NCI-H1105 treated with DMSO at 0.1 percent for 48 hours (cell line): ENCODE data around the gene RAB3B.

ENCODE experiments used
- DNase-seq: peaks from one replicate; lab custom pipeline; 2025; lab: John Stamatoyannopoulos, UW

The RAB3B gene

DNA sequence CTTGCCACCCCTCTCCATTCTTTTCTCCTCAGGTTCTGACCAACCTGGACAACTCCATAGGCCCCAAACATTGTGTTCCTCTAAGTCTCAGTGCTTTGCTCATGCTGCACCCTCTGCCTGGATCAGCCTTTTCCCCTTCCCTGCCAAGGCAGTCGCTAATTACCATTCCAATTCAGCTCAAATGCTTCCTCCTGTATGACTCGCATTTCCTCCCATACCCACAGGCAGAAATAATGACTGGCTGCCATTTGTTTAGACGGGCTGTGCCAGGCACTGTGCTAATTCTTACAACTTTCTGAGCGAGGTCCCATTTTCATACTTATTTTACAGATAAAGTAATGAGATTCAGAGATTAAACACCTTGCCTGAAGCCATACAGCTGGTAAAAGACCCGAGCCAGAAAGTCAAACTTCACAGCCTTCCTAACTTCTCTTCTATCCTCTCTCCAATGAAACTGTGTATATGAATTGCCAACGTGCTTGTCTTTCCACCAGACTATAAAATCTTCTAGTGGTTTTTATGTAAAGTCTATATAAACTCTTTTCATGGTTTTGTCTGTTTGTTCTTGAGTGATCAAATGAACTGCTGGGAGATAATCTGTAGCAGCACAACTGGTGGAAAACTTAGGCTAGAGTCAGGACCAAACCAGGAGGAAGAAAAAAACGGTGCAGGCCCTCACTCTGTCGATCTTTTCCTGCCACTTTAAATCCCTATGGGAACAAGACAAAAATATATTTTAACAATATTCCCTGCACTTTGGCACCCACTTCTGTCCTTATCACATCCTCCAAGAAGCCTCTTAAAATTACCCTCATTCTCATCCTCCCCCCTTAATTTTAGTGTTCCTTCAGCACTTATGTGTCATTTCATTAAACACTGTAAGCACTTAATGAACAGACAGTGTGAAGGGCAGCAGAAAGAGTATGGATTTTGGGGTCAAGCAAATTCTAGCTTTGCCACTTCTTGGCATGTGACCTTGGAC, 33.7 kb downstream of the RAB3B start:
- peak; percentile 62 for DNase-seq

DNA sequence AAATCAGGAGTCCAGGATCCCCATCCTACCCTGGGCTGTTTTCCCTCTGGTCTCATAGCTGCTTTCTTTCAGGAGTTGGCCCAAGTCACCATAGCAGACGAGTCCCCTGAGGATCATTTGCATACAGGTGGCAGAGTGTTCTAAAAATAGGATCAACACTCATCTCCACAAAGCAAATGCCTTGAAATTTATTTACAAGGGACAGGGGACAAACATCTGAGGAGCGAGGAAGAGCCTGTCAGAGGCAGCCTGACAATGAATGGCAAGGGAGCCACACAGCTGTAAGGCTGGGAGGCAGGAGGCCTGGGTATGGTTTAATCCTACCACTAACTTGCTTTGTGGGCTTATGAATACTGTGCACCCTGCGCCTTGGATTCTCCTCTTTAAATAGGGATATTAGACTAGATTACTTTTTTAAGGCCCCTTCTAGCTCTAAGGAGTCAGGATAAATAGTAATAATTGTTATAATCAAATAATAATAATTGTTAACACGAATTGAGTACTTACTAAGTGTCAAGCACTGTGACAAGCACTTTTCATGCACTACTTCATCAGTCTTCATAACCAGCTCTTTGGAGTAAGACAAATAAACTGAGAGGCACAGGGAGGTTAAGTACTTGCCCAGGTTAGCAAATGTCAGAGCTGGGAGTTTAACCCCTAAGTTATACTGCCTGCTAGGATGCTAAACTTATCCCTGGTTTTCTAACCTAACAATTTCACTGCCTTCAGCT, 34.5 kb downstream of the RAB3B start:
- DNase-seq, result peak; percentile 99

DNA sequence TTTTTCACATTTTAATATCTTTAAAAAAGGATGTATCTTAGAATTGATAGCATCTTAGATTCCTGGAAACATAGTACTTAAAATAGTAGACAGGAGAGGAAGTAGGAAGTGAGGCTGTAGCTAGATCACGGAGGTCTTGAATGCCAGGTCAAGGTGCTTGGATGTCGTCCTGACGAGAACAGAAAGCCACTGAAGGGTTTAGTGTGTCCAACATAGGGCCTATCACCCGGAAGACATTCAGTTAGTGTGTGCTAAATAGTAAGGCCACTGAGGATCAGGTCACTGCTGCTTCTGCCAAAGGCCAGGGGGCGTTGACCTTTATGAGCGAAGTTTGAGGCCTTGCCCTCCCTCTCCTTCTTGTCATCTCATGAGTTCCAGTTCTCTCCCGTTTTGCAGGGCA, 35.7 kb downstream of the RAB3B start:
- DNase-seq, result no peak

DNA sequence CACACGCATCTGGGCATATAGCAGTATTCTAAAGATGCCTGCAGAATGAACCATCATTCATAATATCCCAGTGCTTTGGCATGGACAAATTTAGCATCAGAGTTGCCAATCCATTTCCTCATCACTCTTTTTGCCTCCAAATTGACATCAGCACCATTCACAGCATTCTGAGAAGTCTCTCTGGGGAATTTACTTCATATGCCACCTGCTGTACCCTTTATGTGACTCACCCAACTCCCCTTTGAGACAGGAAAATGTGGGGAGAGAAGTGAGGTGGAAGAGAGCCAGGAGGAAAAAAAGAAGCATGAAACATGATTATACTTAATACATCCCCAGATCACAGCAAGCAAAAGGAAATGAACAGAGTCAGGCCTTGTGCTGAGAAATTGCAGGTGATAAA, 37.4 kb downstream of the RAB3B start:
- peak; percentile 66 for DNase-seq

DNA sequence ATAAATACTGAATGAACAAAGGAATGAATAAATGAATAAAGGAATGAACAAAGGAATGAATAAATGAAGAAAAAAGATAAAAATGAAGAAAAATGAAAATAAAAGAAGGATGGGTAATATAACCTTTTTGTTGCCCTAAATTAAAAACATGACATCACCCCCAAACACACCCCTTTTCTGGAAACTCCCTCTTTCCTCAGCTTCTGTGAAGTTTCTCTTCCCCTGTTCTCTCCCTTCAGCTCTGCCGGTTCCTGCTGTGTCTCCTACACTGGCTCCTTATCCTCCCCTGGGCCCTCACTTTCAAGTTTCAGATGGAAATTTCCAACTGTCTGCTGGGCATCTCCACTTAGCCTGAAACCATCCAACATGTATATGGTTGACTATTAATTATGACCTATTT, 37.9 kb downstream of the RAB3B start:
- DNase-seq, result no peak

DNA sequence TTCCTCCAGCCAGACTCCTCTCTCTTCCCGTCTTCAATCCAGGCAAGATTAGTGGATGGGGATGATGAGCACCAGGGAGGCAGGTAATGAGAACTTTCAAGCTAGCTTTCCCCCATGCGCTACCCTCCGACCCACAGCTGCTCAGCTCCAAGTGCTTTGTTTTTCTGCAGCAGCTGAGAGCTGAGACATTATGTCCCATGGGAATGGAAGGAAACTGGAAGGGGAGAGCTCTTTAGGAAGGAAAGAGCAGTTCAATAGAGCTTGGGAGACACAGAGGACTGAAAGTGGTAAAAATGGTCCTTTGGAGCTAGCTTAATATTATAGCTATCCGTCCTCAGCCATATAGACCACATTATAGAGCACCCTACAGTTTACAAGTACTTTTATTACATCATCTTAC, 39.8 kb downstream of the RAB3B start:
- no peak for DNase-seq

DNA sequence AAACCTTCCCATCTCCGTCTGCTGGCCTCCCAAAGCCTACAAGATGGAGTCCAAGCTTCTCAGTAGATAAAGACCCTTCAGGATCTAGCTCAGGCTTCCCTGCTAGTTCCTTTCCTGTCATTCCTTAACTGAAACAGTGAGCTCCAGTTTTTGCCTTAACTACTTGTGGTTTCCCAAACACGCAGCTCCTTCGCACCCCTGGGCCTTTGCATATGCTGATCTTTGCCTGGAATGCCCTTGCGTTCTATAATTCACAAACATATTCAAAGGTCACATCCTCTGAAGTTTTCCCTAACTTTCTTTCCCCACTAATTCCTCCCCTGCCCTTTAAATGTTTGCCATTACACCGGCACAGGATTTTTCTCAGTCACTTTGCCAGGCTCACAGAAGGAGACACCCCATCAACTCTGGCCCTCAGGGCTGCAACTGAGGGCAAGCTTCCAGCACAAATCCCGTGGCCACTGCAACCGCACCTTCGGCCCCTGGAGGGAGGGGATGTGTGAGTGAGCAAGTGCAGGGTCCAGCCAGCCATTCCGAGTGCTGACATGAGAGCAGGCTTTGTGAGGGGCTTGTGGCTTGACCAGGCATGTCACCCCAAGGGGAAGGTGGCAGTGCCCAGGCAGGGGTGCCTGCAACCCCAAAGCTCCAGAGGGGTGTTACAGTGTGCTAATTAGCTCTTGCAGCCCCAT, 41.3 kb downstream of the RAB3B start:
- no peak for DNase-seq

DNA sequence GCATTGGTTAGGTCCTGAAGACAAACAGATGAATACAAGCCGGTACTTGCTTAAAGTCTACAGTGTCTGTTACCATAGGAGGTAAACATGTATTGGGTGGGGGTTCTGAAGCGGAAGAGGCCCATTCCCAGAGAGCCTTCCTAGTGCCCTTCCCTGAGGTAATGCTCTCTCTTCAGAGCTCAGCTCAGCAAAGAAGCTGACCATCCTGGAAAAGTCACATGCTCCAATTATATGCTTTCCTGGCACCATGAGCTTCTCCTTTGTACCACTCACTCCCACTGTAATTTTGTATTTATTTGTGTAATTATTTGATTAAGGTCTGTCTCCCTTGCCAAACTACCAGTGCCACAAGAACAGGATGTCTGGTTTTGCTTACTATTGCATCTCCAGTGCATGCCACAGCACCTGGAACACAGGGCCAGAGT, 42.0 kb downstream of the RAB3B start:
- DNase-seq, result peak; percentile 83

DNA sequence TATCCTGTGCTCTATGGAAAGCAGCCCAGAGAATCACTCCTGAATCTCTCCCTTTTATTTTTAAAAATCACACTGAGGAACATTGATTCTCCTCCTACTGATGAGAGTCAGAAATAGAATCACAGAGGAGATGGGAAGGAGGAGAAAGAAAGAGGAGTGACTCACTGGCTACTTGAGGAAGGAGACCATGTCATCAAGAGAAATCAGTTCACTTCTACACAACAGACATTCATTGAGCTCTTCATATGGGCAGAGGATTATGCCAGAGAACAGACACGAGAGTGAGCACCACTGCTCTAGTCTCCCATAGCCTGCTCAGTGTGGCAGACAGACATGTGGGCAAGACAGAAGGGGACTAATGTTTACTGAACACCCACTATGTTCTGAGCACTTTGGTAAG, 44.2 kb downstream of the RAB3B start:
- no peak for DNase-seq

DNA sequence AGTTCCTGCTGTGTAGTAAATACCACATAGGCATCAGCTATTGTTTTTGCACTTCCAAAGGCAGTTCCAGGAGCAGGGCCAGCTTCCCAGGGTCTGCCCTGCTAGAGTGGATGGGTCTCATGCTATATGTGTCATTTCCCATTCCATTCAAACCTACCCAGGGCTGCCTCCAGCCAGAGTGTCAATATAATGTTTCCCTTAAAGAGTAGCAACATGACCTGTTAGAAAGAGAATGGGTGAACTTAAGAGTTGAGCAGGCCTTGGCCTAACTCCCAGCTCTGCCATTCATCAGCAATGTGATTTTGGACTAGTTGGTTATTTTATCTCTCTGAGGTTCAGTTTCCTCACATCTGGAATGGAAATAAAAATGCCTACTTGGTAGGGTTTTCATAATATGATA, 44.9 kb downstream of the RAB3B start:
- no peak for DNase-seq

DNA sequence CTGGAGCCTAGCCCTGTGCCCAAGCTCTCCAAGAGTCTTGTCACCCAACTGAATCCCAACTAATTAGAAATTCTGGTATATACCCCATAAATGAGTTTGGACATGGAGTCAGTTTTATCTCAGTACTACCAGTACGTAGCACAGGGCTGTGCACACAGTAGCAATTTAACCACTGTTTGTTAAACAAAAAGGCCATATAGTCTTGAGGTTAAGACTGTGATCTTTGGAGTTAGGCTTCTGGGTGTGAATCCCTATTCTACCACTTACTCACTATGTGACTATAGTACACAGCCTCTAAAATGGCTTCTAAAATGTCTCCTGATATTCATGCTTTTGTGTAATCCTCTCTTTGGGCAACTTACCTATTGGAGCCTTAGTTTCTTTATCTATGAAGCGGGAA, 48.2 kb downstream of the RAB3B start:
- no peak for DNase-seq

DNA sequence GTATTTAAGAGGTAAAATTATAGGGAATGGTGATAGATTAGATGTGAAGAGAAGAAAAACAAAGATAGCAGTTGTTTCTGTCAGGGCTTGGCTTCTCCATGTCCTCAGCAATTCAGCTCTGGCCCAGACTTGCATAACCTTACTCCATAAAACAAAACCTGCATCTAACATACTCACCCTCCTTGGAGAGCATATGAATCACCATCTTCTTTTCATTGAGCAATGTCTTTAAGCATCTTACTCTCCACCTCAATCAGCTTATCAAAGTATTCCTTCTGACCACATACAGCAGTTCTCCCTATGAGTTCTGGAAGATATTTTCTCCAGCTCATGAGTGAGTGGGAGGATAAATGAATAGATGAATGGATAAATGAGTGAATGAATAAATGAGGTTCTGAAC, 49.0 kb downstream of the RAB3B start:
- DNase-seq, result no peak

DNA sequence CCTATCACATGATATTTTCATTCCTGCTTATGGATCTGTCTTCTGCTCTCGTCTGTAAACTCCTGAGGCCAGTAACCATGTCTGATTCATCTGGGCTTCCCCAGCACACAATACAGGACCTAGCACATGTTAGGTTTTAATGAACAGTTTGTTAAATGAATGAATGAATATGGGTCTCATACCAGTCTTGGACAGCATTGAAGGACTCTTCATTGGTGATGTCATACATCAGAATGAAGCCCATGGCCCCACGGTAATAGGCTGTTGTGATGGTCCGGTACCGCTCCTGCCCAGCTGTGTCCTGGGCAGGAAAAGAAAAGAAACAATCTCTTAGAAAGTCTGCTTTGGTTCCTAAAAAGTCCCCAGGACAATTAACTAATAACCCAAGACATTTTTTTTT, 53.4 kb downstream of the RAB3B start:
- no peak for DNase-seq

DNA sequence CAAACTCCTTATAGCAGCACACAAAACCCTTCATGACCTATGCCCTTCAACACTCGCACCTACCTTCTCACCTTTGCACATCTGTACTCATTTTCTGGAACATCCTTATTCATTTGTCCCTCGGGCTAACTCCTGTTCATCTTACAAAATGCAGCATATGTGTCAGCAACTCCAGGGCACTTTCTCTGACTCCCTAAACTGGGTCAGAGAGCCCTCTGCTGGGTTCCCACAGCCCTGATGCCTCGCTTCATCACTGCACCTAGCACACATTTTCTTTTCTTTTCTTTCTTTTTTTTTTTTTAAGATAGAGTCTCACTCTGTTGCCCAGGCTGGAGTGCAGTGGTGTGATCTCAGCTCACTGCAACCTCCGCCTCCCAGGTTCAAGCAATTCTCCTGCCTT, 54.0 kb downstream of the RAB3B start:
- no peak for DNase-seq

DNA sequence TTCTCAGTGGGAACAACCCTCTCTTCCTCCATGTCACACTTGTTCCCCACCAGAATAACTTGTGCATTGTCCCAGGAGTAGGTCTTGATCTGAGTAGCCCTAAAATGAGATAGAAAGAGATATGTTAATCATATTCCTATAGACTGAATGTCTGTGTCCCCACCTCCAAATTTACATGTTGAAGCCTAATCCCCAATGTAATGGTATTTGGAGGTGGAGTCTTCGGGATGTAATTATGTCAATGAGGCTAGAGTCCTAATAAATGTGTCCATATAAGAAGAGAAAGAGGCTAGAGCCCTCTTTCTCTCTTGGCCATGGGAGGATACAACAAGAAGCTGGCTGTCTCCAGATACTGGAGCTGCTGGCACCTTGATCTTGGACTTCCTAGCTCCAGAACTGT, 57.2 kb downstream of the RAB3B start:
- DNase-seq, result no peak

DNA sequence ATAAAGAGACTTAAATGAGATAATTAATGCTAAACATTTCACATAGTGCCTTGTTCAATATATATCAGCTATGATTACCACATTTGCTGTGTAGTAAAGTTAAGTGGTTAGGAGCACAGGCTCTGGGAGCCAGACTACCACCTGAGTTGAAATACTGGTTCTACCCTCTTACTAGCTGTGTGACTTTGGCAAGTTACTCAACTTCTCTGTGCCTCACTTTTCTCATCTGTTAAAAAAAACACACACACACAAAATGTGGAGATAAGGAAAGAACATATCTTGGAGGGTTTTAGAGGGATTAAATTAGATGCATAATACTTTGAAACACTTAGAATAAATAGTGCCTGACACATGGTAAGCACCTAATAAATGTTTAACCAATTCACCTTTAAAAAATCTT, 60.2 kb downstream of the RAB3B start:
- no peak for DNase-seq

DNA sequence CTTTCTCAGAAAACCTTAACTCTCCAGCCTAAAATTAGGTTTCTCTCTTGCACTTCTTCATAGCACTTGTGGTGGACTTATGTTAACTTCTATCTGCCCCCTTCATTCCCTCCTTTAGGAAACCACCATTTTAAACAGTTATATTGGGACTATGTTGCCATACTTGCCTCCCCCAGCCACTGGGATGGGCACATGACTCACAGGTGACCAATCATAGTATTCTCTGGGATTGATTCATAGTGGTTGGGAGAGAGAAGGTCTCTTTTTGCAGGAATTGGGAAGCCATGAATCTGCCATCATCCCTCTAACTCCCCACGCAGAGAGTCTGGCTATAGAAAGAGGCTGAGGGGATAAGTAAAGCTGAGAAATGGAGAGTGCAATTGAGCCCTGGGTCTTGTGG, 61.6 kb downstream of the RAB3B start:
- no peak for DNase-seq

DNA sequence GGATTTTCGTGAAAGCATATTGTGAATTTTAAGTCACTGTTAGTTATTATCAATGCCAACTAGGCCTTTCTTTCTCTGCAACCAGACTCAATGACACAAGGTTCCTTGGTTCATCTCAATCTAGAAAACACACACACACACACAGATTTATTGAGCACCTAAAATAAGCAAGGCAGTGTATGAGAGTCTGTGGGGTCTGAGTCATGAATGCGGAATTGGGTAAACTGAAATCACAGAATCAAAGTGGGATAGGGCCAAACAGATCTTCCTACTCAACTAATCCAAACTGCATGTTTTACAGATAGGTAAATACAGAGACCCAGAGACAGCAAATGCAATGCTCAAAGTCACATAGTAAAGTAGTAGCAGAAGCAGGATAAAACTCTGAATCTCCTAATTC, 63.5 kb downstream of the RAB3B start:
- DNase-seq, result no peak

DNA sequence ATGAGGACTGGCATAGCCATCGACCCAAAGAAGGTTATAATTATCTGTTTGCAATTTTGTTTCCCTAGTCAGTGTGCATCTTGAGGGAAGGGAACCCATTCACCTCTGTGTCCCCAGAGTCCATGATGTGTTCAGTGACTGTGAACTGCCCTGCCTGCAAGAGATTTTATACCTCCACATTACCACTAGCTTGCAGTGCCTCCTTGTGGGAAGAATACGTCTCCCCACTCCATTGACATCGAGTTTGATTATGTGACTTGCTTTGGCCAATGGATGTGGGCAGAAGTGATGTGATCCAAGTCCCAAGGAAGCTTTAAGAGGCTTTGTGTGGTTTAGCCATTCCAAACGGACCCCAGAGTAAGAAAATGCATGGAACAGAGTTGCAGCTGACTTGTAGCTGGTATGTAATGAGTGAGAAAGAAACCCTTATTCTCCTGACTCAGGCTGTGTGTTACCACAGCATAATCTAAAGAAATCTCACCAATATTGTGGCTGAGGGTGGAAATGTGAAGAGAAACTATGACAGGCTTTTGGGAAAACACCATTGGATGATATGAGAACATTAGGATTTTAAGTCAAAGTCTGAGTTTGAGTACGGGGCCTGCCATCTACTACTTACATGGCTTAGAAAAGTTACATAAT, 64.2 kb downstream of the RAB3B start:
- DNase-seq, result no peak

DNA sequence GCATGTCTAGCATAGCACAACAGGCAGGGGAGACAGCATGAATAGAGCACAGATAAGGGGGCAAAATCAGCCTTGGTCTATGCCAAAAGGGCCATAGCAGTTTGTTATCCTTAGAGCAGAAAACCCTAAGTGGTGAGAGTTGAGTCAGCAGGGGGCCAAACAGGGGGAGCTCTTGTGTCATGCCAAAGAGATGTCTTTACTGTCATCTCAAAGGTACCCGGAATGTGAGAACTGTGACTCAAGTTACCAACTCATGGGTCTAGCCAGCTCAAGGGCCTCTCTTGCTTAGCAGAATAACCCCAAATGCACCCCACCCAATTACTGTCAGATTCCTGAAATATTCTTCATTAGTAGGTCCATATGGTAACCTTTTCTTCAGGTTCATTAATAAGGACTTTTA, 66.0 kb downstream of the RAB3B start:
- DNase-seq, result no peak

DNA sequence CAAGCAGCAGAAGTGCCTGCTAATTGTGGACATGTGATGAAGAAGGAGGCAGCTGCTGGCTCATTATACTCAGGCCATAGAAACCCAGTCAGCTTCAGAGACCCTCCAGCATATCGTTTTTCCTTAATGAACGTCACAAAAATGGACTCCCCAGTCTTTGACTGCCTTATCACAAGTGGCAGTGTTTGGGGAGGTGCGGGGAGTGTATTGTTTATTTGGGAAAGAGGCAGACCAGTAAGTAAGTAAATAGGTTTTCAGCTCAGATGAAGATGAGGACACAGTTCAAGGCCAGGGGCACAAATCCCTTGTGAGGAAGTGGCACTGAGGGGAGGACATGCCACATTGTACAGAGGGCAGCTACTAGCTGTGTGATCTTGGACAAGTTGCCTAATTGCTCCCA, 68.5 kb downstream of the RAB3B start:
- DNase-seq, result peak; percentile 29

DNA sequence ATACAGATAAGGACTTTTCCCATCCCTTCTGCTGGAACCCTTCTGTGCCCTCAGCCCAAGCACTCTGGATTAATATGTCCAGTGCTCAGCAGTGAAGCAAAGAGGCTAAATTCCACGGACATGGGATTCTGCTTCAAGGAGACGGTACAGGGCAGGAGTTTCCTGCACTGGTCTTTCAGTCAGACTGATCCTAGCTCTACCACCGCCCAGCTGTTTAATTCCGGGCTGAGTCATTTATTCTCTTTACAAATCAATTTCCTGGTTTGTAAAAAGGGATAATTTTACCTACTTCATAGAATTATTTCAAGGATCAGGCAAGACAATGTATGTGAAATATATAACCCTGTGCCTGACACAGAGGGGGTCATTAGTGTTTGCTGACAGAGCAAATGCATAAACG, 70.4 kb downstream of the RAB3B start:
- no peak for DNase-seq
